ENCODE measurements around the gene HNRNPH3.
"Not testable (repeated sequence)": the region's sequence is repeated elsewhere in the genome, so short reads cannot be mapped to it uniquely, and the experiment has no call there.

Gene HNRNPH3

GRCh38 chr10:68331455-68332258 is at the start of gene HNRNPH3:
TSS of gene HNRNPH3 (plus strand) at chr10:68332064. CDS start at chr10:68337222, 5,158 bp downstream.
- peak; percentile 96 for DNase-seq

- peak; percentile 19 for DNase-seq
Measured at GRCh38 chr10:68284062-68285001, 47.5 kb upstream of the HNRNPH3 start.

GRCh38 chr10:68288717-68289116 is 43.1 kb upstream of the HNRNPH3 start:
- no peak for DNase-seq

- DNase-seq = no peak
Measured at GRCh38 chr10:68290736-68291135, 41.1 kb upstream of the HNRNPH3 start.

- DNase-seq = no peak
Measured at GRCh38 chr10:68296843-68297663, 34.8 kb upstream of the HNRNPH3 start.

- DNase-seq = no peak
Measured at GRCh38 chr10:68301301-68301700, 30.6 kb upstream of the HNRNPH3 start.

GRCh38 chr10:68301790-68302502 is 29.9 kb upstream of the HNRNPH3 start:
- DNase-seq = peak; percentile 54

- no peak for DNase-seq
Measured at GRCh38 chr10:68302503-68302823, 29.4 kb upstream of the HNRNPH3 start.

GRCh38 chr10:68302871-68303270 is 29.0 kb upstream of the HNRNPH3 start:
- no peak for DNase-seq

GRCh38 chr10:68303849-68304412 is 27.9 kb upstream of the HNRNPH3 start:
- DNase-seq = no peak

- no peak for DNase-seq
Measured at GRCh38 chr10:68305854-68306253, 26.0 kb upstream of the HNRNPH3 start.

- no peak for DNase-seq
Measured at GRCh38 chr10:68310531-68310930, 21.3 kb upstream of the HNRNPH3 start.

- DNase-seq = not testable (repeated sequence)
Measured at GRCh38 chr10:68314930-68315329, 16.9 kb upstream of the HNRNPH3 start.

GRCh38 chr10:68315582-68315981 is 16.3 kb upstream of the HNRNPH3 start:
- DNase-seq = no peak

GRCh38 chr10:68318331-68319059 is 13.4 kb upstream of the HNRNPH3 start:
- DNase-seq = no peak

GRCh38 chr10:68324396-68324795 is 7.5 kb upstream of the HNRNPH3 start:
- not testable (repeated sequence) for DNase-seq

GRCh38 chr10:68327889-68328786 is 3.7 kb upstream of the HNRNPH3 start:
- DNase-seq = peak; percentile 33

GRCh38 chr10:68329506-68329861 is 2.4 kb upstream of the HNRNPH3 start:
- no peak for DNase-seq

- peak; percentile 55 for DNase-seq
Measured at GRCh38 chr10:68330852-68331454, 911 bp upstream of the HNRNPH3 start.

Data from NCI-H69 (cell line).